Kidney epithelial cell (primary cell): ENCODE data around the gene UBE2I. TPM values are rescaled to one million over a fixed set of nuclear protein-coding genes. Genes with fewer than 3 reads are reported as not detected.
"Not testable (repeated sequence)": the region's sequence is repeated elsewhere in the genome, so short reads cannot be mapped to it uniquely, and the experiment has no call there.

Experiments
- DNase-seq: peaks from one replicate; pipeline ENCODE4 v3.0.0-alpha.2; 2010; ENCODE audit warnings: low read depth
- H3K27me3 ChIP-seq: 2 replicates; pipeline ENCODE4 v1.6.0; 2011; ENCODE audit warnings: low read length; ENCODE audit not compliant: control insufficient read depth, insufficient read depth
- H3K36me3 ChIP-seq: 2 replicates; pipeline ENCODE4 v1.5.1; 2011; ENCODE audit warnings: low read length; ENCODE audit not compliant: control insufficient read depth, insufficient read depth
- H3K4me3 ChIP-seq: 2 replicates; pipeline ENCODE4 v1.5.1; 2011; ENCODE audit warnings: low read depth, mild to moderate bottlenecking, control low read depth, low read length
- CTCF ChIP-seq: IDR thresholded peaks from 2 replicates; pipeline ENCODE4 v1.5.1; 2011; ENCODE audit warnings: mild to moderate bottlenecking, moderate library complexity, low read length, control low read depth, inconsistent platforms; ENCODE audit not compliant: insufficient read depth, poor library complexity, severe bottlenecking
- total RNA-seq: library from RNA; depleted of rRNA; stranded (reverse); fragments of >200 nt; gene quantifications from 2 replicates; pipeline ENCODE4 v1.2.3, GENCODE V29; 2015

The UBE2I gene
- total RNA-seq, 1 donor from 2014 or later, result 139 TPM

- TF ChIP-seq CTCF, result no peak
- H3K27me3 ChIP-seq, result peaks cover 48% of the 10 kb centered on the region
- DNase-seq, result no peak
- no peaks in the 10 kb centered on the region for H3K36me3 ChIP-seq
- H3K4me3 ChIP-seq, result no peak overlapping the region
Measured at GRCh38 chr16:1262846-1263221, 46.6 kb upstream of the UBE2I start.

GRCh38 chr16:1263591-1264344 is 45.7 kb upstream of the UBE2I start:
- TF ChIP-seq CTCF, result no peak
- DNase-seq, result no peak
- no peaks in the 10 kb centered on the region for H3K36me3 ChIP-seq
- no peak overlapping the region for H3K4me3 ChIP-seq
- peaks cover 47% of the 10 kb centered on the region for H3K27me3 ChIP-seq

- no peak for DNase-seq
Measured at GRCh38 chr16:1264345-1265089, 44.9 kb upstream of the UBE2I start.

GRCh38 chr16:1265090-1265630 is 44.3 kb upstream of the UBE2I start:
- Histone ChIP-seq H3K27me3 (peaks cover 33% of the 10 kb centered on the region), H3K36me3 (no peaks in the 10 kb centered on the region), H3K4me3 (no peak overlapping the region)
- no peak for DNase-seq
- no peak for TF ChIP-seq CTCF

More at GRCh38 chr16:1264345-1265089, 44.9 kb upstream of the UBE2I start:
- Histone ChIP-seq H3K4me3 (no peak overlapping the region), H3K27me3 (peaks cover 40% of the 10 kb centered on the region), H3K36me3 (no peaks in the 10 kb centered on the region)
- no peak for TF ChIP-seq CTCF

GRCh38 chr16:1265826-1266225 is 43.6 kb upstream of the UBE2I start:
- H3K27me3 ChIP-seq, result peaks cover 27% of the 10 kb centered on the region
- no peak for DNase-seq
- no peaks in the 10 kb centered on the region for H3K36me3 ChIP-seq
- H3K4me3 ChIP-seq, result no peak overlapping the region
- TF ChIP-seq CTCF, result no peak

- DNase-seq, H3K36me3 ChIP-seq, H3K4me3 ChIP-seq: not testable (repeated sequence)
- H3K27me3 ChIP-seq, result peaks cover 13% of the 10 kb centered on the region
Measured at GRCh38 chr16:1269418-1269817, 40.0 kb upstream of the UBE2I start.
